Endodermal cell (in vitro differentiated cells): ENCODE measurements around the gene PPP1R9A. TPM values are rescaled to one million over a fixed set of nuclear protein-coding genes. Genes with fewer than 3 reads are reported as not detected.

ENCODE experiments used
- DNase-seq: peaks from one replicate; pipeline ENCODE4 v3.0.0-alpha.2; 2017
- H3K27ac ChIP-seq: 2 replicates; pipeline ENCODE4 v1.5.1; 2013; ENCODE audit warnings: mild to moderate bottlenecking, low read depth, low read length, moderate library complexity
- H3K27me3 ChIP-seq: 2 replicates; pipeline ENCODE4 v1.6.1; 2013; ENCODE audit warnings: mild to moderate bottlenecking, low read length, moderate library complexity; ENCODE audit not compliant: insufficient read depth, control insufficient read depth, poor library complexity, severe bottlenecking
- H3K36me3 ChIP-seq: 2 replicates; pipeline ENCODE4 v1.7.0; 2013; ENCODE audit warnings: mild to moderate bottlenecking, low read length, moderate library complexity; ENCODE audit not compliant: control insufficient read depth, insufficient read depth
- H3K4me1 ChIP-seq: one replicate; pipeline ENCODE4 v1.7.0; 2013; ENCODE audit warnings: low read length; ENCODE audit not compliant: control insufficient read depth, insufficient read depth
- H3K4me3 ChIP-seq: 2 replicates; pipeline ENCODE4 v1.5.1; 2013; ENCODE audit warnings: mild to moderate bottlenecking, low read length, moderate library complexity
- H3K9ac ChIP-seq: 2 replicates; pipeline ENCODE4 v1.6.1; 2013; ENCODE audit warnings: mild to moderate bottlenecking, low read length, moderate library complexity; ENCODE audit not compliant: poor library complexity, severe bottlenecking; ENCODE audit errors: extremely low read depth
- H3K9me3 ChIP-seq: 2 replicates; pipeline ENCODE4 v1.6.1; 2013; ENCODE audit warnings: mild to moderate bottlenecking, low read length, moderate library complexity; ENCODE audit not compliant: control insufficient read depth
- H3K27ac Mint-ChIP-seq: 2 replicates; pipeline ENCODE4 v1.8.0; 2020; ENCODE audit warnings: mixed read lengths
- H3K27me3 Mint-ChIP-seq: 2 replicates; pipeline ENCODE4 v1.8.0; 2021; ENCODE audit warnings: mild to moderate bottlenecking, mixed read lengths; ENCODE audit not compliant: insufficient read depth
- H3K36me3 Mint-ChIP-seq: 2 replicates; pipeline ENCODE4 v1.8.0; 2020; ENCODE audit warnings: low read depth, mixed read lengths
- H3K4me1 Mint-ChIP-seq: 2 replicates; pipeline ENCODE4 v1.8.0; 2020; ENCODE audit warnings: mixed read lengths
- H3K4me3 Mint-ChIP-seq: 2 replicates; pipeline ENCODE4 v1.8.0; 2020; ENCODE audit warnings: mild to moderate bottlenecking, moderate library complexity, mixed read lengths
- H3K9me3 Mint-ChIP-seq: 2 replicates; pipeline ENCODE4 v1.8.0; 2020; ENCODE audit warnings: mild to moderate bottlenecking, mixed read lengths
- WGBS, 2 experiments: methylation state at CpG; one replicate each; pipeline versions ENCODE4 v1.1.5 to v1.1.7; 2013; ENCODE audit warnings: missing lambda C conversion rate in 2 of 2, mixed read lengths in 1 of 2; ENCODE audit not compliant: insufficient coverage in 1 of 2, insufficient read length in 1 of 2; 5-methylcytosine and 5-hydroxymethylcytosine counted together
- total RNA-seq, 2 donors: library from RNA; stranded (reverse); fragmentation: NEBNext Ultra II Directional in 1 of 2; extraction: Animal tissue kit (Norgen Biotek cat#: 25700) in 1 of 2; gene quantifications; 2 replicates in 1 of 2; 3 replicates in 1 of 2; pipeline ENCODE4 v1.2.1, GENCODE V29; 2021
- TF ChIP-seq, protein P1 (sequence below): fragments of 200-600 bp; sonication (generic); conservative IDR thresholded peaks from 2 replicates; pipeline ENCODE4 v1.5.0; 2021; ENCODE audit warnings: antibody characterized with exemption, mild to moderate bottlenecking

Gene PPP1R9A
- total RNA-seq, 2 donors from 2014 or later = 38.7 to 39.4 TPM

GRCh38 chr7:94975336-94975735 is 67.9 kb downstream of the PPP1R9A start:
- Mint-ChIP-seq H3K27me3 (no peaks in the 10 kb centered on the region), H3K36me3 (no peaks in the 10 kb centered on the region), H3K4me3 (no peak overlapping the region), H3K27ac (no peak overlapping the region), H3K4me1 (peaks cover 15% of the 10 kb centered on the region), H3K9me3 (no peaks in the 10 kb centered on the region)
- DNase-seq = no peak
- Histone ChIP-seq H3K4me3 (no peak overlapping the region), H3K27ac (no peak overlapping the region), H3K36me3 (no peaks in the 10 kb centered on the region), H3K27me3 (no peaks in the 10 kb centered on the region), H3K9ac (no peak overlapping the region), H3K9me3 (no peaks in the 10 kb centered on the region), H3K4me1 (no peaks in the 10 kb centered on the region)
- TF ChIP-seq, protein P1, sequence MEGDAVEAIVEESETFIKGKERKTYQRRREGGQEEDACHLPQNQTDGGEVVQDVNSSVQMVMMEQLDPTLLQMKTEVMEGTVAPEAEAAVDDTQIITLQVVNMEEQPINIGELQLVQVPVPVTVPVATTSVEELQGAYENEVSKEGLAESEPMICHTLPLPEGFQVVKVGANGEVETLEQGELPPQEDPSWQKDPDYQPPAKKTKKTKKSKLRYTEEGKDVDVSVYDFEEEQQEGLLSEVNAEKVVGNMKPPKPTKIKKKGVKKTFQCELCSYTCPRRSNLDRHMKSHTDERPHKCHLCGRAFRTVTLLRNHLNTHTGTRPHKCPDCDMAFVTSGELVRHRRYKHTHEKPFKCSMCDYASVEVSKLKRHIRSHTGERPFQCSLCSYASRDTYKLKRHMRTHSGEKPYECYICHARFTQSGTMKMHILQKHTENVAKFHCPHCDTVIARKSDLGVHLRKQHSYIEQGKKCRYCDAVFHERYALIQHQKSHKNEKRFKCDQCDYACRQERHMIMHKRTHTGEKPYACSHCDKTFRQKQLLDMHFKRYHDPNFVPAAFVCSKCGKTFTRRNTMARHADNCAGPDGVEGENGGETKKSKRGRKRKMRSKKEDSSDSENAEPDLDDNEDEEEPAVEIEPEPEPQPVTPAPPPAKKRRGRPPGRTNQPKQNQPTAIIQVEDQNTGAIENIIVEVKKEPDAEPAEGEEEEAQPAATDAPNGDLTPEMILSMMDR = no peak

DNA sequence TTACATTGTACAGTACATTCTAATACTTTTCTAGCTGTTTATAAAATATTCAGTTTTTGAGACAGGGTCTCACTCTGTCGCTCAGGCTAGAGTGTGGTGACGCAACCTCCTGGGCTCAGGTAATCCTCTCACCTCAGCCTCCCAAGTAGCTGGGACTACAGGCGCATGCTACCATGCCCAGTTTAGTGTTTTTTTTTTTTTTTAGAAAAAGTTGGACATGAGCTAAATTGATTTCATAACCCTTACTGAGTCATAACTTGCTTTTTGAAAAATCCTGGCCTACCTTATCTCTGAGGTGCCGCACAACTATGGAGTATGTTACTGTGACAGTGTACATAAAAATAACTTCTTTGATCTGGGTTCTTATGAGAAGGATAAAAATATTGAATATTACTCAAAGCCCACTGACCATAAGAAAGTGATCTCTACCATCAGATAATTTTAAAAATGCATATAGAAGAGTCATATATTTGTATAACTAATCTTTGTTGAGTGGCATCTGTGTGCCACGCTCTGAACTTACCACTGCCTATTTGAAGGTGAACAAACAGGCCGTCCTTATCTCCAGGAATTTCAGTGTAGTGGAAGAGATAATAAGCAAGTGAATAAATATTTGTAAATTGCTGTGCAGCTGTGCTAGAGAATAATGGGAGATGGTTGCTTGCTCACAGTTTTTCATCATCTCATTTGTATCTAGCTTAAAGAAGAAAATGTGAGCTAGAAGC is 73.2 kb downstream of the PPP1R9A start:
- Histone ChIP-seq H3K36me3 (no peaks in the 10 kb centered on the region), H3K27me3 (no peaks in the 10 kb centered on the region), H3K9ac (no peak overlapping the region), H3K9me3 (no peaks in the 10 kb centered on the region), H3K27ac (no peak overlapping the region), H3K4me3 (no peak overlapping the region), H3K4me1 (no peaks in the 10 kb centered on the region)
- TF ChIP-seq, protein P1 = no peak
- H3K36me3 Mint-ChIP-seq = peaks cover 2% of the 10 kb centered on the region
- WGBS, 2 experiments = 93 to 96% methylated on average over 4 to 6 of the region's 6 CpGs
- H3K27ac Mint-ChIP-seq = no peak overlapping the region
- no peak overlapping the region for H3K4me3 Mint-ChIP-seq
- H3K9me3 Mint-ChIP-seq = peaks cover 12% of the 10 kb centered on the region
- peaks cover 4% of the 10 kb centered on the region for H3K4me1 Mint-ChIP-seq
- DNase-seq = no peak
- H3K27me3 Mint-ChIP-seq = no peaks in the 10 kb centered on the region

DNA sequence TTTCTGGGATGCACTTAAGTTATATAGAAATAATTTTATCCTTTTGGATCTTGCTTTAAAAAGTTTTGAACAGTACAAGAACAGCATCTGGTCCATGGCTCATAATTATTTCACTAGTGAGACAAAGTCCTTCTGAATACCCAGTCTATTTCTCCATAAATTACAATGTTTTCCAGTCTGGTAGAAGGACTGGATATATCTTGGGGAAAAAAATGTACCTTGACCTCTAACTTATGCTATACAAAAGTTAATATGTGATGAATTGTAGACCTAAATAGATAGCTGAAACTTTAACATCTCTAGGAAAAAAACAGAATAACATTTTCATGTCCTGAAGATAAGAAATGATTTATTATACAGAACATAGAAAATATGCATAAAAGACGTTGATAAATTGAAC is 88.5 kb downstream of the PPP1R9A start:
- H3K4me3 Mint-ChIP-seq = no peak overlapping the region
- Histone ChIP-seq H3K27ac (no peak overlapping the region), H3K36me3 (no peaks in the 10 kb centered on the region), H3K4me3 (no peak overlapping the region), H3K4me1 (no peaks in the 10 kb centered on the region), H3K27me3 (no peaks in the 10 kb centered on the region), H3K9ac (no peak overlapping the region), H3K9me3 (peaks cover 2% of the 10 kb centered on the region)
- no peak for DNase-seq
- H3K27ac Mint-ChIP-seq = no peak overlapping the region
- H3K9me3 Mint-ChIP-seq = peaks cover 3% of the 10 kb centered on the region
- H3K27me3 Mint-ChIP-seq = no peaks in the 10 kb centered on the region
- H3K36me3 Mint-ChIP-seq = no peaks in the 10 kb centered on the region
- H3K4me1 Mint-ChIP-seq = peaks cover 8% of the 10 kb centered on the region
- TF ChIP-seq, protein P1 = no peak
- 86% methylated on average over 1 of the region's 1 CpG; no CpG with 5 or more reads in 1 of the 2 experiments for WGBS, 2 experiments
